ENCODE data around the gene SLC4A5. TPM values are rescaled to one million over a fixed set of nuclear protein-coding genes. Genes with fewer than 3 reads are reported as not detected.

SLC4A5 gene
- total and polyA plus RNA-seq, 2 of the 8 experiments (the other 6 are each of a cell fraction or from before 2014, with no cell fraction given): 0.42 to 0.52 TPM

GRCh38 chr2:74242354-74243071, 100.7 kb downstream of the SLC4A5 start:
- Histone ChIP-seq H3K27ac (ENCODE audit: low read depth, low read length) (no peak overlapping the region), H3K4ac (replicated peaks; ENCODE audit: insufficient read length, low read depth, low read length) (no peak overlapping the region), H3K9ac (replicated peaks in 1 of 4; ENCODE audit: extremely low read depth in 1 of 4, low read depth in 3 of 4, low read length in 3 of 4) (no peak overlapping the region), H3K14ac (ENCODE audit: insufficient read length) (no peak overlapping the region), H3K36me3 (ENCODE audit: control insufficient read depth in 2 of 4, insufficient read depth in 4 of 4, low read length in 3 of 4) (no peaks in the 10 kb centered on the region), H3K23ac (ENCODE audit: insufficient read length) (no peak overlapping the region), H2BK12ac (ENCODE audit: low read depth, low read length) (no peak overlapping the region), H3K4me1 (replicated peaks in 1 of 4; ENCODE audit: control insufficient read depth in 3 of 4, insufficient read depth in 4 of 4, low read length in 3 of 4) (no peaks in the 10 kb centered on the region), H3K18ac (ENCODE audit: extremely low read depth, low read length) (no peak overlapping the region), H2BK20ac (ENCODE audit: low read length) (no peak overlapping the region), H3K79me2 (ENCODE audit: control insufficient read depth in 1 of 2, insufficient read depth in 2 of 2, low read length in 2 of 2) (no peaks in the 10 kb centered on the region), H4K91ac (replicated peaks; ENCODE audit: insufficient read length, low read length) (no peak overlapping the region), H2AFZ (ENCODE audit: low read length) (no peak overlapping the region), H3K4me3 (ENCODE audit: extremely low read depth in 1 of 4, insufficient read depth in 2 of 4, low read depth in 3 of 4, low read length in 4 of 4) (no peak overlapping the region), H4K8ac (ENCODE audit: extremely low read depth, insufficient read depth, low read length) (no peak overlapping the region), H3K4me2 (ENCODE audit: insufficient read depth in 1 of 2, low read depth in 2 of 2, low read length in 2 of 2) (no peak overlapping the region), H4K5ac (ENCODE audit: insufficient read length, low read depth, low read length) (no peak overlapping the region), H3K79me1 (ENCODE audit: low read depth, low read length) (no peaks in the 10 kb centered on the region), H2BK5ac (ENCODE audit: low read depth, low read length) (no peak overlapping the region), H3K23me2 (ENCODE audit: low read depth, low read length) (no peaks in the 10 kb centered on the region; the same call in 1 of the 2 replicates), H4K20me1 (replicated peaks in 1 of 2; ENCODE audit: control insufficient read depth in 1 of 2, insufficient read depth in 2 of 2, low read length in 2 of 2) (no peaks in the 10 kb centered on the region), H2BK120ac (replicated peaks; ENCODE audit: low read depth, low read length) (no peak overlapping the region), H3K56ac (replicated peaks; ENCODE audit: insufficient read length, low read depth, low read length) (no peak overlapping the region), H3K27me3 (replicated peaks in 1 of 4; ENCODE audit: control insufficient read depth in 3 of 4, extremely low read depth in 1 of 4, insufficient read depth in 3 of 4, low read length in 3 of 4) (no peaks in the 10 kb centered on the region; a peak in 1 of 7 replicates), H2BK15ac (ENCODE audit: low read length) (no peak overlapping the region), H3K9me3 (ENCODE audit: insufficient read depth in 2 of 2, low read depth in 1 of 2, low read length in 1 of 2) (no peaks in the 10 kb centered on the region), H2AK5ac (ENCODE audit: low read depth, low read length) (no peak overlapping the region)
- WGBS, 2 experiments (ENCODE audit: extremely low coverage in 1 of 2, insufficient coverage in 1 of 2, insufficient read length in 1 of 2, insufficient replicate concordance in 2 of 2, low coverage in 1 of 2, low lambda C conversion rate in 2 of 2, missing lambda C conversion rate in 1 of 2): 96% methylated on average over 7 of the region's 7 CpGs; no CpG with 5 or more reads in 1 of the 2 experiments
- no peak for FAIRE-seq
- ChIA-PET CTCF (ENCODE audit: partially characterized antibody) (interaction anchor here (0.8 to 2.0 kb wide), 5 partner anchors 19 to 392 kb away, joined by 3 to 10 read pairs (median 3); no protein-coding TSS in a partner anchor), POLR2A (ENCODE audit: partially characterized antibody) (interaction anchor here (1.5 to 72.1 kb wide), 4 partner anchors 19 to 148 kb away, joined by 3 to 2699 read pairs (median 48); partner anchors contain the start of genes BOLA3, MOB1A and MTHFD2)
- no peak for DNase-seq (ENCODE audit: low read depth in 1 of 2, low spot score in 2 of 2)
- no peak for TF ChIP-seq BACH1 (IDR thresholded peaks at IDR 0.05; ENCODE audit: low read length)
- TF ChIP-seq PHF8 (conservative IDR thresholded peaks at IDR 0.05; ENCODE audit: low read depth, low read length): no peak
- no peak for TF ChIP-seq MAX (IDR thresholded peaks at IDR 0.05)
- TF ChIP-seq SIX5 (IDR thresholded peaks at IDR 0.05; ENCODE audit: low read depth, low read length): no peak
- TF ChIP-seq POU5F1 (IDR thresholded peaks at IDR 0.05; ENCODE audit: low read depth, low read length): no peak
- no peak for TF ChIP-seq RNF2 (IDR thresholded peaks at IDR 0.05; ENCODE audit: borderline replicate concordance, low read depth, low read length, missing control alignments, poor library complexity, severe bottlenecking)
- no peak for TF ChIP-seq FOSL1 (IDR thresholded peaks at IDR 0.05; ENCODE audit: insufficient read depth, low read depth, low read length)
- TF ChIP-seq RXRA (IDR thresholded peaks at IDR 0.05; ENCODE audit: insufficient read depth, low read depth, low read length): no peak
- no peak for TF ChIP-seq HDAC6 (IDR thresholded peaks at IDR 0.05; ENCODE audit: low read depth, low read length)
- TF ChIP-seq ATF3 (IDR thresholded peaks at IDR 0.05; ENCODE audit: insufficient read depth, low read depth, low read length): no peak
- TF ChIP-seq MAFK (IDR thresholded peaks at IDR 0.05; ENCODE audit: low read depth, low read length): no peak

Measured in H1 (cell line).